ENCODE measurements around the gene TSPAN31.
"Not testable (repeated sequence)": the region's sequence is repeated elsewhere in the genome, so short reads cannot be mapped to it uniquely, and the experiment has no call there.

TSPAN31 gene

GRCh38 chr12:57744777-57745484 is at the start of gene TSPAN31:
Gene TSPAN31 (plus strand): TSS chr12:57745039. CDS start chr12:57745155, 116 bp downstream.
- Histone ChIP-seq H3K36me3 (ENCODE audit: control insufficient read depth in 1 of 2, insufficient read depth in 2 of 2, low read length in 2 of 2) (peaks cover 19 to 28% of the 10 kb centered on the region in 2 donors), H3K9me3 (ENCODE audit: control insufficient read depth in 1 of 2, low read length in 2 of 2) (no peaks in the 10 kb centered on the region), H3K4me3 (ENCODE audit: low read depth in 1 of 2, low read length in 2 of 2) (peak within 1 kb of the TSS; percentile 80 to 88), H3K27ac (ENCODE audit: low read length) (peak within 1 kb of the TSS; percentile 98), H3K4me1 (ENCODE audit: control insufficient read depth in 1 of 2, insufficient read depth in 2 of 2, low read length in 2 of 2) (peaks cover 7 to 11% of the 10 kb centered on the region in 2 donors), H3K27me3 (ENCODE audit: low read depth, low read length) (peaks cover 5% of the 10 kb centered on the region)

- H3K27me3 ChIP-seq (ENCODE audit: low read depth, low read length): no peaks in the 10 kb centered on the region
- peaks cover 28 to 35% of the 10 kb centered on the region in 2 donors for H3K36me3 ChIP-seq (ENCODE audit: control insufficient read depth in 1 of 2, insufficient read depth in 2 of 2, low read length in 2 of 2)
- H3K9me3 ChIP-seq (ENCODE audit: control insufficient read depth in 1 of 2, low read length in 2 of 2): no peaks in the 10 kb centered on the region
- H3K27ac ChIP-seq (ENCODE audit: low read length): no peak overlapping the region
- H3K4me1 ChIP-seq (ENCODE audit: control insufficient read depth in 1 of 2, insufficient read depth in 2 of 2, low read length in 2 of 2): peaks cover 5 to 10% of the 10 kb centered on the region in 2 donors
- no peak overlapping the region for H3K4me3 ChIP-seq (ENCODE audit: low read depth in 1 of 2, low read length in 2 of 2)
Measured at GRCh38 chr12:57695770-57696432, 48.9 kb upstream of the TSPAN31 start.

GRCh38 chr12:57697076-57697475 is 47.8 kb upstream of the TSPAN31 start:
- Histone ChIP-seq H3K36me3 (ENCODE audit: control insufficient read depth in 1 of 2, insufficient read depth in 2 of 2, low read length in 2 of 2) (peaks cover 28 to 36% of the 10 kb centered on the region in 2 donors), H3K27me3 (ENCODE audit: low read depth, low read length) (no peaks in the 10 kb centered on the region), H3K27ac (ENCODE audit: low read length) (no peak overlapping the region), H3K4me3 (ENCODE audit: low read depth in 1 of 2, low read length in 2 of 2) (no peak overlapping the region), H3K4me1 (ENCODE audit: control insufficient read depth in 1 of 2, insufficient read depth in 2 of 2, low read length in 2 of 2) (peaks cover 5 to 10% of the 10 kb centered on the region in 2 donors), H3K9me3 (ENCODE audit: control insufficient read depth in 1 of 2, low read length in 2 of 2) (no peaks in the 10 kb centered on the region)

GRCh38 chr12:57698414-57698813 is 46.4 kb upstream of the TSPAN31 start:
- Histone ChIP-seq H3K9me3 (ENCODE audit: control insufficient read depth in 1 of 2, low read length in 2 of 2) (no peaks in the 10 kb centered on the region), H3K36me3 (ENCODE audit: control insufficient read depth in 1 of 2, insufficient read depth in 2 of 2, low read length in 2 of 2) (peaks cover 28 to 48% of the 10 kb centered on the region in 2 donors), H3K4me1 (ENCODE audit: control insufficient read depth in 1 of 2, insufficient read depth in 2 of 2, low read length in 2 of 2) (peaks cover 5 to 10% of the 10 kb centered on the region in 2 donors), H3K27me3 (ENCODE audit: low read depth, low read length) (no peaks in the 10 kb centered on the region), H3K4me3 (ENCODE audit: low read depth in 1 of 2, low read length in 2 of 2) (no peak overlapping the region), H3K27ac (ENCODE audit: low read length) (no peak overlapping the region)

DNA sequence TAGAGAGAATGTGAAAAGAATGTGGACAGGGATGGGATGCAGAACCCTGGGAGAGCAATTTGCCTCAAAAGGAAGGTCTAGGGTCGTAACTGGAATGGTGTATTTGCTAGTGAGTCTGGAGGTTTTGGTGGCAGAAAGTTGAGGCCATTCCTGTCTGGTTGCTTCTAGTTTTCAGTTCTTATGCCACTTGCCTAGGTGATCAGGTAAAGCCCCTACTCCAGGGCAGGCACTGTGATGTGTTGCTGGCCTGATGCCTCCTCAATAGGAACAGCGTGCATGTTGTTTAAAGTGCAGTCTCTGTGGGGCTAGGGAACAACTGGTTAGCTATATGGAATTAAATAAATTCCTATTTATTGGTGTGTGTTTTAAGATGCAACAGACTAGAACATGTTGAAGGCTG is 44.5 kb upstream of the TSPAN31 start:
- peaks cover 0 to 5% of the 10 kb centered on the region in 2 donors for H3K9me3 ChIP-seq (ENCODE audit: control insufficient read depth in 1 of 2, low read length in 2 of 2)
- H3K4me1 ChIP-seq (ENCODE audit: control insufficient read depth in 1 of 2, insufficient read depth in 2 of 2, low read length in 2 of 2): no peaks in the 10 kb centered on the region
- H3K27ac ChIP-seq (ENCODE audit: low read length): no peak overlapping the region
- H3K27me3 ChIP-seq (ENCODE audit: low read depth, low read length): no peaks in the 10 kb centered on the region
- peaks cover 32 to 58% of the 10 kb centered on the region in 2 donors for H3K36me3 ChIP-seq (ENCODE audit: control insufficient read depth in 1 of 2, insufficient read depth in 2 of 2, low read length in 2 of 2)
- no peak overlapping the region for H3K4me3 ChIP-seq (ENCODE audit: low read depth in 1 of 2, low read length in 2 of 2)

DNA sequence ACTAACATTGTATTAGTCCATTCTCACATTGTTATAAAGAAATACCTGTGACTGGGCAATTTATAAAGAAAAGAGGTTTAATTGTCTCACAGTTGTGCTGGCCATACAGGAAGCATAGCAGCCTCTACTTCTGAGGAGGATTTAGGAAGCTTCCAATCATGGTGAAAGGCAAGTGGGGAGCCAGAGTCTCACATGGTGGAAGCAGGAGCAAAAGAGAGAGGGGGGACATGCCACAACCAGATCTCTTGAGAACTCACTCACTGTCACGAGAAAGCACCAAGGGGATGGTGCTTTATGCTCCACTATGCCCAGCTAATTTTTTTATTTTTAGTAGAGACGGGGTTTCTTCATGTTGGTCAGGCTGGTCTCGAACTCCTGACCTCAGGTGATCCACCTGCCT is 37.6 kb upstream of the TSPAN31 start:
- H3K27ac ChIP-seq (ENCODE audit: low read length): no peak overlapping the region
- no peaks in the 10 kb centered on the region for H3K27me3 ChIP-seq (ENCODE audit: low read depth, low read length)
- H3K9me3 ChIP-seq (ENCODE audit: control insufficient read depth in 1 of 2, low read length in 2 of 2): peaks cover 0 to 5% of the 10 kb centered on the region in 2 donors
- peaks cover 13 to 50% of the 10 kb centered on the region in 2 donors for H3K36me3 ChIP-seq (ENCODE audit: control insufficient read depth in 1 of 2, insufficient read depth in 2 of 2, low read length in 2 of 2)
- H3K4me3 ChIP-seq (ENCODE audit: low read depth in 1 of 2, low read length in 2 of 2): no peak overlapping the region
- no peaks in the 10 kb centered on the region for H3K4me1 ChIP-seq (ENCODE audit: control insufficient read depth in 1 of 2, insufficient read depth in 2 of 2, low read length in 2 of 2)

DNA sequence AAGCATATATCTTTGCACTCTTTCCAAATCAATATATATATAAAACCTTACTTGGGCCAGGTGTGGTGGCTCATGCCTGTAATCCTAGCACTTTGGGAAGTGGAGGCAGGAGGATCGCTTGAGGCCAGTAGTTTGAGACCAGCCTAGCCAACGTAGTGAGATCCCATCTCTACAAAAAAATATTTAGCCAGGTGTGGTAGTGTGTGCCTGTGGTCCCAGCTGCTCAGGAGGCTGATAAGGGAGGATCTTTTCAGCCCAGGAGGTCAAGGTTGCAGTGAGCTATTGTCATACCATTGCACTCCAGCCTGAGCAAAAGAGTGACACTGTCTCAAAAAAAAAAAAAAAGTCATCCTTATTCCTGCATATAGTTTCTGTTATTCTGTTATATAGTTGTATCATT is 36.5 kb upstream of the TSPAN31 start:
- peaks cover 13 to 48% of the 10 kb centered on the region in 2 donors for H3K36me3 ChIP-seq (ENCODE audit: control insufficient read depth in 1 of 2, insufficient read depth in 2 of 2, low read length in 2 of 2)
- H3K27ac ChIP-seq (ENCODE audit: low read length): no peak overlapping the region
- no peaks in the 10 kb centered on the region for H3K27me3 ChIP-seq (ENCODE audit: low read depth, low read length)
- no peaks in the 10 kb centered on the region for H3K4me1 ChIP-seq (ENCODE audit: control insufficient read depth in 1 of 2, insufficient read depth in 2 of 2, low read length in 2 of 2)
- no peak overlapping the region for H3K4me3 ChIP-seq (ENCODE audit: low read depth in 1 of 2, low read length in 2 of 2)
- peaks cover 0 to 5% of the 10 kb centered on the region in 2 donors for H3K9me3 ChIP-seq (ENCODE audit: control insufficient read depth in 1 of 2, low read length in 2 of 2)

- Histone ChIP-seq H3K4me1 (ENCODE audit: control insufficient read depth in 1 of 2, insufficient read depth in 2 of 2, low read length in 2 of 2) (no peaks in the 10 kb centered on the region), H3K27me3 (ENCODE audit: low read depth, low read length) (no peaks in the 10 kb centered on the region), H3K27ac (ENCODE audit: low read length) (no peak overlapping the region), H3K4me3 (ENCODE audit: low read depth in 1 of 2, low read length in 2 of 2) (no peak overlapping the region), H3K36me3 (ENCODE audit: control insufficient read depth in 1 of 2, insufficient read depth in 2 of 2, low read length in 2 of 2) (peaks cover 20 to 52% of the 10 kb centered on the region in 2 donors), H3K9me3 (ENCODE audit: control insufficient read depth in 1 of 2, low read length in 2 of 2) (no peaks in the 10 kb centered on the region)
Measured at GRCh38 chr12:57712701-57713100, 32.1 kb upstream of the TSPAN31 start.

- Histone ChIP-seq H3K4me3 (ENCODE audit: low read depth in 1 of 2, low read length in 2 of 2) (no peak overlapping the region), H3K27ac (ENCODE audit: low read length) (no peak overlapping the region), H3K36me3 (ENCODE audit: control insufficient read depth in 1 of 2, insufficient read depth in 2 of 2, low read length in 2 of 2) (peaks cover 25 to 55% of the 10 kb centered on the region in 2 donors), H3K27me3 (ENCODE audit: low read depth, low read length) (no peaks in the 10 kb centered on the region), H3K4me1 (ENCODE audit: control insufficient read depth in 1 of 2, insufficient read depth in 2 of 2, low read length in 2 of 2) (no peaks in the 10 kb centered on the region), H3K9me3 (ENCODE audit: control insufficient read depth in 1 of 2, low read length in 2 of 2) (no peaks in the 10 kb centered on the region)
Measured at GRCh38 chr12:57713209-57713608, 31.6 kb upstream of the TSPAN31 start.

GRCh38 chr12:57715036-57715748 is 29.6 kb upstream of the TSPAN31 start:
- H3K9me3 ChIP-seq (ENCODE audit: control insufficient read depth in 1 of 2, low read length in 2 of 2); H3K4me3 ChIP-seq (ENCODE audit: low read depth in 1 of 2, low read length in 2 of 2); H3K27me3 ChIP-seq (ENCODE audit: low read depth, low read length); H3K27ac ChIP-seq (ENCODE audit: low read length); H3K4me1 ChIP-seq (ENCODE audit: control insufficient read depth in 1 of 2, insufficient read depth in 2 of 2, low read length in 2 of 2): not testable (repeated sequence)
- H3K36me3 ChIP-seq (ENCODE audit: control insufficient read depth in 1 of 2, insufficient read depth in 2 of 2, low read length in 2 of 2): peaks cover 40 to 73% of the 10 kb centered on the region in 2 donors

- Histone ChIP-seq H3K4me1 (ENCODE audit: control insufficient read depth in 1 of 2, insufficient read depth in 2 of 2, low read length in 2 of 2) (no peaks in the 10 kb centered on the region), H3K9me3 (ENCODE audit: control insufficient read depth in 1 of 2, low read length in 2 of 2) (no peaks in the 10 kb centered on the region), H3K27me3 (ENCODE audit: low read depth, low read length) (no peaks in the 10 kb centered on the region), H3K4me3 (ENCODE audit: low read depth in 1 of 2, low read length in 2 of 2) (no peak overlapping the region), H3K27ac (ENCODE audit: low read length) (no peak overlapping the region), H3K36me3 (ENCODE audit: control insufficient read depth in 1 of 2, insufficient read depth in 2 of 2, low read length in 2 of 2) (peaks cover 46 to 79% of the 10 kb centered on the region in 2 donors)
Measured at GRCh38 chr12:57715786-57716185, 29.1 kb upstream of the TSPAN31 start.
